Mammary epithelial cell (primary cell): ENCODE measurements around the gene FGF5.

Experiments used
- CTCF ChIP-seq, 2 donors: IDR thresholded peaks in 1 of 2; conservative IDR thresholded peaks in 1 of 2; 2 replicates each; pipeline ENCODE4 v1.5.1; 2011 to 2012; ENCODE audit warnings: inconsistent platforms in 2 of 2, low read length in 2 of 2, mild to moderate bottlenecking in 2 of 2, control low read depth in 1 of 2, low read depth in 1 of 2; ENCODE audit not compliant: insufficient read depth in 1 of 2; ENCODE audit errors: extremely low read depth in 1 of 2
- EZH2 ChIP-seq: IDR thresholded peaks from 2 replicates; pipeline ENCODE4 v1.6.1; 2012; ENCODE audit warnings: low read length, inconsistent platforms, borderline replicate concordance

DNA sequence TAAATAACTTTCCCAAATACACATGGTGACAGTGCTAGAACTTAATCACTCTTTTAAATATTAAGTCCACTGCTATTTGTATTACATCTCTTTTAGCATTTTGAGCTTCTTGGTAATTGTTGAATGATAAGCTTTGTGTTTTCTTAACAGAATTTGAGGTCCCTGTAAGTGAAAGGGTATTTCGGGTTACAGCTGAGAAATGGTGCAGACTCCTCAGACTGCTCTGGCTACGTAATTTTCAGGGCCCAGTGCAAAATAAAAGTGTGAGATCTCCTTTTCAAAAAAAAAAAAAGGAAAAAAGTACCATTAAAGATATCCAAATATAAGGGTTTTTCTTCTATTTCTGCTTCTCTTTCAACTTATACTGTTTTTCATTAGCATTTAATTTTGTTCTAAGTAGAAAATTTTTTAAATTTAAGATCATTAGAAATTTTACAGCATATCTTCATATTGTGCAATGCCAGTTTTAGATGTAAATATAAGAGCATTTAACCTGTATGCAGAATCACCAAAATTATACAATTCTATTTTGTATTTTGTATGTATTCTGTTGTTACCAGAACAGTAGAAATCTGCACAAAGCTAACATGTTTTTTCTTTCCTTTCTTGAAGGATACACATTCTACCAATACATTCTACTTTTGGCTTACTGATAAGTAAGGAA, 33.6 kb upstream of the FGF5 start:
- TF ChIP-seq EZH2: no peak
- no peak for TF ChIP-seq CTCF (conservative IDR thresholded peaks at IDR 0.05 in 1 of 2, IDR thresholded peaks at IDR 0.05 in 1 of 2; ENCODE audit: extremely low read depth in 1 of 2, insufficient read depth in 1 of 2, low read depth in 1 of 2, low read length in 2 of 2)
